Measurements from ENCODE around the gene DECR2. TPM values are rescaled to one million over a fixed set of nuclear protein-coding genes. Genes with fewer than 3 reads are reported as not detected.
"Not testable (repeated sequence)": the region's sequence is repeated elsewhere in the genome, so short reads cannot be mapped to it uniquely, and the experiment has no call there.

Gene DECR2
- total RNA-seq, 1 donor from 2014 or later = 18.0 TPM

DNA sequence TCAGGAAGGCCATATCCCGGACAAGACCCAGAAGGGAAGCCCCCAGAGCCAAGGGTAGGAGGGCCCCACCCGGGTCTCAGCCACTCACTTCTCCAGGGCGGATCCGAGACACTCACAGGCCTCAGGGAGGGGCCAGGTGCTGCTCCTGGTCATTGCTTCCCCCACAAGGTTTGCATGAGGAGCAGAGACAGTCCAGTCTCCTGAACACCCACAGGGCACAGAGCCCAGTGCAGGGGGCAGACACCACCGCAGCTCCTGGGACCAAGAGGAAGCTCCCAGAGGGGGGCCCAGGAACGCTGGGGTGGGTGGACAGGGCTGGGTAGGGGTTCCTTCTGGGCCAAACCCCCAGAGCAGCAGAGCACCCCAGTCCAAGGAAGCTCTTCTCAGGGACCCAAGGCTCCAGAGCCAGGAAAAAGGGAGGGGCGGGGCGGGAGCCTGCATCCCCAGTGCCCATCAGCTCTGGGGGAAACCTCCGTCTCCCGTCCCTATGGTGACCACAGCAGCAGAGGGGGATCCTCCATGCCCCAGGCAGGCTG, 30.6 kb upstream of the DECR2 start:
- Mint-ChIP-seq H3K27ac (no peak overlapping the region), H3K4me1 (ENCODE audit: low read depth) (peaks cover 4% of the 10 kb centered on the region), H3K36me3 (ENCODE audit: low read depth) (peaks cover 7% of the 10 kb centered on the region), H3K9me3 (no peaks in the 10 kb centered on the region), H3K4me3 (peak overlapping the region; percentile 86), H3K27me3 (ENCODE audit: insufficient read depth) (no peaks in the 10 kb centered on the region)
- intact Hi-C loops (cut with micrococcal nuclease) = loop anchor here (1.0 to 2.0 kb wide), 4 partner anchors 10 to 318 kb away; partner anchors contain the start of genes AXIN1, DECR2, PGAP6 and POLR3K
- no peak for DNase-seq (ENCODE audit: low spot score)

DNA sequence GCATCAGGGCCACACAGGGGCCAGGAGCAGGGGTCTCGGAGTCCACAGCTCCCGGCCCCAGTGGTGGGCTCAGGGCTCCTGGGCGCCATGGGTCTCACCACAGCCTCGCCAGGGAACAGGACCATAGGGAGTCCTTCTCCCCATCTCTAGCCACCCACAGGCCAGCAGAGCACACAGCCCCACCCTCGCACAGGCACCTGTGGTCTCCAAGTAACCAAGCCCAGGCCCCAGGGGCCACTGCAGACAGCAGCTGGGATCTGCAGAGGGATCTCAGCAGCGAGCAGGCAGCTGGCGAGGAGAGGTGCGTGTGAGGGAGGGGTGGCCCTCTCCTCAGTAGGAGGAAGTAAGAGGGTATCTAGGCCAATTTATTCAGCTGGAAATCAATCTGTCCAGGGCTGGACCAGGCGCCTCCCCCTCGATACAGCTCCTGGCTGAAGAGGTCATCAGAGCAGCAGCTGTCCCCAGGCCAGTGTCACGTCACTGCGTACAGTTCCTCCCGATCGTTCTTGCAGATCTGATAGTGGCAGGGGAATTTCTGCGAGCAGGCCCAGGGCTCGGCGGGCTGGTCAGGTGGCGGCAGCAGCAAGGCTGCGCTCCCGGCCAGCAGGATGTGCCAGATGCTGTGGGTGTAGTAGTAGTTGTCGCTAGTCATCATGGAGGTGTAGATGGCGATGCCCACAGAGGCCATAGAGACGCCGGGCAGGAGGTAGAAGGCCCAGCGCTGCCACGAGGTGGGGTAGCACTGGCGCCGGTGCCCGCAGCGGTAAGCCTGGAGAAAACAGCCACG, 30.0 kb upstream of the DECR2 start:
- no peak overlapping the region for H3K27ac Mint-ChIP-seq
- peaks cover 4% of the 10 kb centered on the region for H3K4me1 Mint-ChIP-seq (ENCODE audit: low read depth)
- H3K27me3 Mint-ChIP-seq (ENCODE audit: insufficient read depth) = no peaks in the 10 kb centered on the region
- H3K36me3 Mint-ChIP-seq (ENCODE audit: low read depth) = peaks cover 7% of the 10 kb centered on the region
- no peak overlapping the region for H3K4me3 Mint-ChIP-seq
- intact Hi-C loops (cut with micrococcal nuclease) = loop anchor here (2.0 kb wide), 1 partner anchor 29 kb away; the partner anchor contains the start of gene DECR2
- DNase-seq (ENCODE audit: low spot score) = no peak
- H3K9me3 Mint-ChIP-seq = no peaks in the 10 kb centered on the region

- no peak overlapping the region for H3K4me3 Mint-ChIP-seq
- no peak for DNase-seq (ENCODE audit: low spot score)
- intact Hi-C loops (cut with micrococcal nuclease) = no loop called here
- peaks cover 3% of the 10 kb centered on the region for H3K36me3 Mint-ChIP-seq (ENCODE audit: low read depth)
- H3K27ac Mint-ChIP-seq = no peak overlapping the region
- H3K9me3 Mint-ChIP-seq = no peaks in the 10 kb centered on the region
- H3K4me1 Mint-ChIP-seq (ENCODE audit: low read depth) = peaks cover 4% of the 10 kb centered on the region
- no peaks in the 10 kb centered on the region for H3K27me3 Mint-ChIP-seq (ENCODE audit: insufficient read depth)
These were observed 29.2 kb upstream of the DECR2 start for GRCh38 chr16:372302-372983.

DNA sequence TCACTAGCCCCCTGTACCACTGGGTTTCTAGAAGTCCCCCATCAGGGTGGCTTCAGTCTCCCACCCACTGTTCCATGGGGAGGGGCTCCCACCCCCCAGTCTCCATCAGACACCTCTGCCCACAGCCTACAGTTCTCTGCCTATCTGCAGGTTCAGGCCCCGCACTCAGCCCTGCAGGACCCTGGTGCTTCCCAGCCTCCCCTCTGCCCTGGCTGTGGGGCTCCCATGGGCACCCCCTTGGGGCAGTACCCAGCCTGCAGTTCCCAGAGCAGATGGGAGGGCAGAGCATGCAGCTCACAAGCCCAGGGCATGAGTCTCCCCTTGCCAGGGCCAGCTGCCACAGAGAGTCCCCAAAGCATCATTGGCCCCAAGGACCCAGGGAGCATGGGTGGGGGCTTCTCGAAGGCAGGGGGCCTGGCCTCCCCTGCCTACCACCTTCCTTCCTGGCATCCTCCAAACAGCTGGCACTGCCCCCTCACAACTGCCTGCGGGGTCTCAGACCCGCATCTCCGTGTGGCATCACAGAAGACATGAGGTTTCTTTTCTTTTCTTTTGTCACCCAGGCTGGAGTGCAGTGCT, 28.6 kb upstream of the DECR2 start:
- H3K4me3 Mint-ChIP-seq = no peak overlapping the region
- H3K36me3 Mint-ChIP-seq (ENCODE audit: low read depth) = peaks cover 3% of the 10 kb centered on the region
- no peak for DNase-seq (ENCODE audit: low spot score)
- H3K4me1 Mint-ChIP-seq (ENCODE audit: low read depth) = peaks cover 4% of the 10 kb centered on the region
- H3K9me3 Mint-ChIP-seq = no peaks in the 10 kb centered on the region
- intact Hi-C loops (cut with micrococcal nuclease) = no loop called here
- no peaks in the 10 kb centered on the region for H3K27me3 Mint-ChIP-seq (ENCODE audit: insufficient read depth)
- H3K27ac Mint-ChIP-seq = no peak overlapping the region

DNA sequence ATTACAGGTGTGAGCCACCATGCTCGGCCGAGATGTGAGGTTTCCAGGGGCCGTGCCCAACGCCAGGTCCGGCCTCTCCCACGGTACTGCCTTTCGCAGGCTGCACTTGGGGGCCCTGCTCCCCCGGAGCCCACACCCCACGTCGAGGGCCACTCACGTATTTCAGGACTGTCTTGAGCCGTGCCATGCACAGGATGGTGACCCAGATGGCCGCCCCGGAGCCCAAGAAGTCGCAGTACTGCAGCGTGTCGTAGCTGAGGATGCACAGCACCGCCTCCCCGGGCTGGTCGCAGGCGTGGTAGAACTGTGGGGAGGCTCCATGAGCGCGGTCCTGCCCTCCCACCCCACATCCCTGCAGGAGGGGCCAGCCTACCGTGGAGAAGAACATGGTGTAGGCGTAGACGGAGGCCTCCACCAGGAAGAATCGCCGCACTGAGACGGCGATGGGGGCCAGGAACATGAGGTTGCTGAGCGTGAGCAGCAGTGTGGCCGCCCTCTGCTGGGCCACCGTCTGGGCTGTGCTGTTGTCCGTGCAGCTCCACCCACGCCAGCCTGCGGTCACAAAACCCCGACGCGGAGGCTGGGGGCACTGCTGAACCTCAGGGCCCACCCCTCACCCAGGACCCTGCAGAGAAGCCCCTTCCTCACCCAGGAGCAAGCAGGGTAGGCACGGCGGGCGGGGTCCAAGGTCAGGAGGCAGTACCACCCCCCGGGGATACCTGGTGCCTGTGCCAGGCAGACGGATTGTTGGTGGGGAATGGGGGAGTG, 27.7 kb upstream of the DECR2 start:
- Mint-ChIP-seq H3K27ac (no peak overlapping the region), H3K4me3 (no peak overlapping the region), H3K36me3 (ENCODE audit: low read depth) (peaks cover 3% of the 10 kb centered on the region), H3K4me1 (ENCODE audit: low read depth) (peaks cover 4% of the 10 kb centered on the region), H3K27me3 (ENCODE audit: insufficient read depth) (no peaks in the 10 kb centered on the region), H3K9me3 (no peaks in the 10 kb centered on the region)
- intact Hi-C loops (cut with micrococcal nuclease) = no loop called here
- no peak for DNase-seq (ENCODE audit: low spot score)

DNA sequence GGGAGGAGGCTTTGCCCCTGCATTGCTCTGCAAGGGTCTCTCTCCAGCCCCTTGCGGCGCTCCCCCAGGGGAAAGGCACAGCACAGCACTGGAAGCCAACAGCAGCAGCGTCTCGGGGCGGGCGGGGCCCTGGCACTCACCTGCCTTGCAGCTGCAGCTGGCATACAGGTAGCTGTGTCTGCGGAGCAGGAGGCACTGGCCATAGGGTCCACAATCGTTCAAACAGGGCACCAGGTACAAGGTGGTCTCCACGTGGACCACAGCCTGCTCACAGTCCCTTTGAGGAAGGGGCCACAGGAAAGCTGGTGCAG, 27.1 kb upstream of the DECR2 start:
- Mint-ChIP-seq H3K36me3 (ENCODE audit: low read depth) (peaks cover 3% of the 10 kb centered on the region), H3K4me1 (ENCODE audit: low read depth) (peaks cover 4% of the 10 kb centered on the region)
- intact Hi-C loops (cut with micrococcal nuclease) = no loop called here

GRCh38 chr16:375212-375611, 26.5 kb upstream of the DECR2 start:
- Mint-ChIP-seq H3K27ac (no peak overlapping the region), H3K4me1 (ENCODE audit: low read depth) (peaks cover 4% of the 10 kb centered on the region), H3K4me3 (no peak overlapping the region), H3K36me3 (ENCODE audit: low read depth) (peaks cover 3% of the 10 kb centered on the region), H3K27me3 (ENCODE audit: insufficient read depth) (no peaks in the 10 kb centered on the region), H3K9me3 (no peaks in the 10 kb centered on the region)
- no peak for DNase-seq (ENCODE audit: low spot score)
- intact Hi-C loops (cut with micrococcal nuclease) = no loop called here

More for the DNA sequence above, 27.1 kb upstream of the DECR2 start:
- H3K27ac Mint-ChIP-seq = no peak overlapping the region
- no peaks in the 10 kb centered on the region for H3K9me3 Mint-ChIP-seq
- no peaks in the 10 kb centered on the region for H3K27me3 Mint-ChIP-seq (ENCODE audit: insufficient read depth)
- DNase-seq (ENCODE audit: low spot score) = no peak
- H3K4me3 Mint-ChIP-seq = no peak overlapping the region

DNA sequence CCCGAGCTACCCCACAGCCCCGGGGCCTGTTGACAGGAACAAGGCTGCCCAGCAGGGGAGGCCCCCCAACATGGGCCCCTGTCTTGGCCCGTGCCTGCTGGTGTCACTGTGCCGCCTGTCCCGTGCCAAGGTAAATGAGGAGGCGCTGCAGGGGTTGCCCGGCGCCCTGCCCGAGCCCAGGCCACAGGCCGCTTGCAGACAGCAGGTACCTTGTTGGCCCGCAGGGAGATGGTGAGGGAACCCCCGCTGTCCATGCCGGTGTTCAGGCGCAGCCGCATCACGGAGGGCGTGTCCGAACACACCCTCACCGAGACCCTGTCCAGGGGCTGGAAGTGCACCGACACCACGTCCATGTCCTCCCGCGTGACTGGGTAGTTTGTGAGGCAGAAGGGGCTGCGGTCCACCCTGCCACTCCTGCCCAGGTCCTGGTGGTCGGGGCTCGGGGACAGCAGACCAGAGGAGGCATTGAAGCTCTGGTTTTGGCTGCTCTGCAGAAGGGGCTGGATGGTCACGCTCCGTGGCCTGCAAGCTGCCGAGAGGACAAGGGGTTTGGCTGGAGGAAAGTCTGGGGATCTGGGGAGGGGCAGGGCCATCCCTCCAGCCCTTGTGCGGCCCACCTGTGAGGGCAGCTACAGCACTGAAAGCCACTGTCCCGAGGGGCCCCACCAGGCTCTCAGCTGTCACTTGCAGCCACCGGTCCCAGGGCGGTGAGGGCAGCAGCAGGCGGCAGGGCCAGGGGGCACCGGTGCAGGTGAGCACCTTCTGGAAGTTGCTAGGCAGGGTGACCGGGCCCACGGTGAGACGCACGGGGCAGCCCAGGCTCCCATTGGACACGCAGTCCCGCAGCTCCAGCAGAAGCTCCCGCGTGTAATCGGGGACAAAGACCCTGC, 25.5 kb upstream of the DECR2 start:
- no peaks in the 10 kb centered on the region for H3K4me1 Mint-ChIP-seq (ENCODE audit: low read depth)
- peaks cover 3% of the 10 kb centered on the region for H3K36me3 Mint-ChIP-seq (ENCODE audit: low read depth)
- intact Hi-C loops (cut with micrococcal nuclease) = no loop called here
- no peak for DNase-seq (ENCODE audit: low spot score)
- no peaks in the 10 kb centered on the region for H3K9me3 Mint-ChIP-seq
- no peak overlapping the region for H3K4me3 Mint-ChIP-seq
- H3K27me3 Mint-ChIP-seq (ENCODE audit: insufficient read depth) = no peaks in the 10 kb centered on the region
- H3K27ac Mint-ChIP-seq = no peak overlapping the region

DNA sequence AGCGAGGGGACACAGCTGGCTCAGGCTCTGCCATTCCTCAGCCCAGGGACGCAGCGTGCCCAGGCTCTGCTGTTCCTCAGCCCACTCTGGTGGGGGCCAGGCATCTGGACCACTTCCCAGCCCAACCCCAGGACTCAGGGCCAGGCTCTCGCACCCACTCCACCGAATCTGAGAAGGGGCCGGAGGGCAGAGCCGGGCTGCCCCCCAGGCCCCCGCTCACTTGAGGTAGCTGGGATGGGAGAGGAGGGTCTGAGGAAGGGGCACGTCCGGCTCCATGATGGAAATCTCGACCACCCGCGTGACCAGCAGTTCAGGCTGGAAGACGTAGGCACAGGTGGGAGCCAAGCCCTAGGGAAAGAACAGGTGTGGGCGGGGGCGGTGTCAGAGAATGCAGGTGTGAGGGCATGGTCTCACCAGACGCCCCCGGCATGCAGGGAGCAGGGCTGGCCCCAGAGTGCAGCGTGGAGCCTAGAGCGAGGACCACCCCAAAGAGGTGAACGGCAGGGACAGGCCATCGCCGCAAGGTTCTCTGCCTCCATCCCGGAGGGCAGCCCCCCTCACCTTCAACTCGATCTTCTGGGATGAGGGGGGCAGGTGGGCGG, 24.8 kb upstream of the DECR2 start:
- Mint-ChIP-seq H3K4me3 (no peak overlapping the region), H3K9me3 (no peaks in the 10 kb centered on the region), H3K27ac (no peak overlapping the region), H3K4me1 (ENCODE audit: low read depth) (no peaks in the 10 kb centered on the region), H3K27me3 (ENCODE audit: insufficient read depth) (no peaks in the 10 kb centered on the region), H3K36me3 (ENCODE audit: low read depth) (peaks cover 3% of the 10 kb centered on the region)
- intact Hi-C loops (cut with micrococcal nuclease) = no loop called here
- DNase-seq (ENCODE audit: low spot score) = no peak

GRCh38 chr16:377419-377951, 24.2 kb upstream of the DECR2 start:
- H3K27me3 Mint-ChIP-seq (ENCODE audit: insufficient read depth) = peaks cover 1% of the 10 kb centered on the region
- no peak overlapping the region for H3K4me3 Mint-ChIP-seq
- intact Hi-C loops (cut with micrococcal nuclease) = no loop called here
- H3K4me1 Mint-ChIP-seq (ENCODE audit: low read depth) = no peaks in the 10 kb centered on the region
- peaks cover 3% of the 10 kb centered on the region for H3K36me3 Mint-ChIP-seq (ENCODE audit: low read depth)
- no peaks in the 10 kb centered on the region for H3K9me3 Mint-ChIP-seq
- H3K27ac Mint-ChIP-seq = no peak overlapping the region
- no peak for DNase-seq (ENCODE audit: low spot score)

- H3K4me3 Mint-ChIP-seq; DNase-seq (ENCODE audit: low spot score); H3K27ac Mint-ChIP-seq; H3K4me1 Mint-ChIP-seq (ENCODE audit: low read depth); H3K9me3 Mint-ChIP-seq; H3K36me3 Mint-ChIP-seq (ENCODE audit: low read depth); intact Hi-C loops (cut with micrococcal nuclease); H3K27me3 Mint-ChIP-seq (ENCODE audit: insufficient read depth): not testable (repeated sequence)
These were observed 23.4 kb upstream of the DECR2 start for GRCh38 chr16:378113-378820.
